Karpas-422 (cell line): Measurements from ENCODE around the gene PDCL2. TPM values are rescaled to one million over a fixed set of nuclear protein-coding genes. Genes with fewer than 3 reads are reported as not detected.

Experiments used
- DNase-seq: peaks from one replicate; pipeline ENCODE4 v3.0.0-alpha.2; 2015
- H2AFZ ChIP-seq: fragments of 200-600 bp; sonication (generic); 2 replicates; pipeline ENCODE4 v1.6.1; 2014; ENCODE audit warnings: antibody characterized with exemption, low read length, mixed read lengths
- H3K27ac ChIP-seq: fragments of 200-600 bp; sonication (generic); 2 replicates; pipeline ENCODE4 v1.5.1; 2014; ENCODE audit warnings: mild to moderate bottlenecking, low read length, moderate library complexity
- H3K27me3 ChIP-seq: fragments of 200-600 bp; sonication (generic); 2 replicates; pipeline ENCODE4 v1.6.1; 2014; ENCODE audit warnings: low read length, mixed read lengths
- H3K36me3 ChIP-seq: fragments of 200-600 bp; sonication (generic); 2 replicates; pipeline ENCODE4 v1.6.1; 2014; ENCODE audit warnings: low read length, mixed read lengths; ENCODE audit not compliant: insufficient read depth
- H3K4me1 ChIP-seq: fragments of 200-600 bp; sonication (generic); 2 replicates; pipeline ENCODE4 v1.6.1; 2014; ENCODE audit warnings: mild to moderate bottlenecking, low read length, mixed read lengths
- H3K4me2 ChIP-seq: fragments of 200-600 bp; sonication (generic); 2 replicates; pipeline ENCODE4 v1.6.1; 2014; ENCODE audit warnings: low read length, low read depth, mild to moderate bottlenecking; ENCODE audit not compliant: poor library complexity, severe bottlenecking
- H3K4me3 ChIP-seq: fragments of 200-600 bp; sonication (generic); 2 replicates; pipeline ENCODE4 v1.5.1; 2014; ENCODE audit warnings: mild to moderate bottlenecking, antibody characterized with exemption, low read length, mixed read lengths
- H3K79me2 ChIP-seq: fragments of 200-600 bp; sonication (generic); 2 replicates; pipeline ENCODE4 v1.6.1; 2014; ENCODE audit warnings: mild to moderate bottlenecking, low read length, mixed read lengths
- H3K9ac ChIP-seq: fragments of 200-600 bp; sonication (generic); 2 replicates; pipeline ENCODE4 v1.6.0; 2014; ENCODE audit warnings: low read length
- H3K9me2 ChIP-seq: fragments of 200-600 bp; sonication (generic), shearing (Covaris generic); replicated peaks from 2 replicates; pipeline ENCODE4 v1.6.0; 2014; ENCODE audit warnings: mild to moderate bottlenecking, low read length, moderate library complexity; ENCODE audit not compliant: insufficient read depth
- H3K9me3 ChIP-seq: fragments of 300-700, 200-600 bp; sonication (generic); 2 replicates; pipeline ENCODE4 v1.6.1; 2014; ENCODE audit warnings: low read length, mixed read lengths
- H4K20me1 ChIP-seq: fragments of 200-600 bp; sonication (generic); 2 replicates; pipeline ENCODE4 v1.6.1; 2014; ENCODE audit warnings: mild to moderate bottlenecking, antibody characterized with exemption, low read length, low read depth; ENCODE audit not compliant: insufficient read depth
- total RNA-seq: library from RNA; depleted of rRNA; stranded (reverse); fragments of >200 nt; shearing (Covaris generic); gene quantifications from 2 replicates; pipeline ENCODE4 v1.2.3, GENCODE V29; 2014; ENCODE audit warnings: low replicate concordance; rRNA removed

PDCL2 gene, protein sequence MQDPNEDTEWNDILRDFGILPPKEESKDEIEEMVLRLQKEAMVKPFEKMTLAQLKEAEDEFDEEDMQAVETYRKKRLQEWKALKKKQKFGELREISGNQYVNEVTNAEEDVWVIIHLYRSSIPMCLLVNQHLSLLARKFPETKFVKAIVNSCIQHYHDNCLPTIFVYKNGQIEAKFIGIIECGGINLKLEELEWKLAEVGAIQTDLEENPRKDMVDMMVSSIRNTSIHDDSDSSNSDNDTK
- not detected in 2 replicates for total RNA-seq

DNA sequence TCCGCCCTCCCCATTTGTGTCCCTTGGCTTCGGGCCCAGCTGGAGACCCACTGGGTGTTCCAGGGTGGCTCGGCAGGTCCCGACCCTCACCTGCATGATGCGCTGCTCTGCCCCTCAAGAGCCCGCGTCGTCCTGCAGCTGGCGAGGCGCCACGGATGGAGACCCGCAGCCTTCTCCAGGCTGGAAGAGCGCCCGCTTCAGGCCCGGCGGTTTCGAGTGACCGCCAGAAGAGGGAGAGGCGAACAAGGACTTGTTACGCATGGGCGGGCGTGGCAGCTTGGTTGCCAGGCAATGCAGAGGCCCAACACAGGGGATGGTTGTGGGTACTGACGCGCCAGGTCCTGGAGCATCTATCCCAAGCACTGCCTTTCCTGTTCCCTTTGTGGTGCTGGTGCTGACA lies at the start of gene PDCL2:
TSS of gene PDCL2 (minus strand) at position 232 of the 400 bp plus-strand sequence. CDS start at position 96, 136 bp downstream.
- no peak within 1 kb of the TSS for H3K9ac ChIP-seq
- no peaks in the 10 kb centered on the region for H3K36me3 ChIP-seq
- H3K9me2 ChIP-seq: no peaks in the 10 kb centered on the region
- H3K4me3 ChIP-seq: no peak within 1 kb of the TSS
- DNase-seq: no peak
- no peaks in the 10 kb centered on the region for H3K4me1 ChIP-seq
- H4K20me1 ChIP-seq: no peaks in the 10 kb centered on the region
- no peaks in the 10 kb centered on the region for H3K79me2 ChIP-seq
- no peak within 1 kb of the TSS for H2AFZ ChIP-seq
- H3K9me3 ChIP-seq: no peaks in the 10 kb centered on the region
- H3K27ac ChIP-seq: no peak within 1 kb of the TSS
- H3K27me3 ChIP-seq: no peaks in the 10 kb centered on the region
- H3K4me2 ChIP-seq: no peak within 1 kb of the TSS

DNA sequence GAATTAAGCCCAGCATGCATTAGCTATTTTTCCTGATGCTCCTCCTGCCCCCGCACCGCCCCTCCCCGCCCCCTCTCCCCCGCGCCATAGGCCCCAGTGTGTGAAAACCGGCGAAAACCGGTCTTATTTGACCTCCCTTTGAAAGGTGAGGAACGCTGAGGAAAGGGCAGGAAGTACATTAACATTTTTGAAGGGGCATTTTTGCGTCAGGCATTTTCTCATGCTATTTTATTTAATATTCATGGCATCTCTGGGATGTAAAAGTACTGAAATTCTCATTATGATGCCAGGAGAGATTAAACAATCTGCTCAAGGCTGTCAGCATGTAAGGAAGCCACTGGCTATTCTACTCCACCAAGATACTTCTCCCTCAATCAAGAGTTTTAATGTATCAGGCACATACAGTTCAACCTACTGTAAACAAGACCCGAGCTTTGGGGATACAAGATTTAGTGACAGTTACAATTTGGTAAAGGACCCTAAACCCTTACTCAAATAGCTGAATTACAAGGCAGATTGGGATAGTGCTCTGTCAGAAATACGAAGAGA lies 45.3 kb upstream of the PDCL2 start:
- H3K36me3 ChIP-seq: no peaks in the 10 kb centered on the region
- DNase-seq: no peak
- H3K79me2 ChIP-seq: no peaks in the 10 kb centered on the region
- H3K4me1 ChIP-seq: peaks cover 10% of the 10 kb centered on the region
- H3K27ac ChIP-seq: no peak overlapping the region
- no peaks in the 10 kb centered on the region for H3K9me2 ChIP-seq
- no peak overlapping the region for H2AFZ ChIP-seq
- H4K20me1 ChIP-seq: no peaks in the 10 kb centered on the region
- H3K9me3 ChIP-seq: no peaks in the 10 kb centered on the region
- H3K27me3 ChIP-seq: no peaks in the 10 kb centered on the region
- no peak overlapping the region for H3K4me2 ChIP-seq
- no peak overlapping the region for H3K9ac ChIP-seq
- no peak overlapping the region for H3K4me3 ChIP-seq

DNA sequence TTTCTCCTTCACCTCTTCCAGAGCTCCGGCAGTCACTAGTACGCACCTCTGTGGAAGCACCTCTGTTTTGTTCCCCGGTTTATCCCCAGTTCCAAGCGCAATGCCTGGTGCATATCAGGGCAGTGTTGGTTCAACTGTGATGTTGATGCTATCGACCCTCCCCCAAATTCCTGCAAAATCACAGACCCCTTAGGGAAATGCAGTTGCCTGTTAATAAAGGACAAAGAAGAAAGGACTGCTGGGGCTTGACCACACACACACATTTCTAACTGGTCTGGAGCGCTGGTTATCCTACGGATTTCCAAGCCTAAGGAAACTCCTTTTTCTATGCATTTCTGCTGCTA lies 44.6 kb upstream of the PDCL2 start:
- no peaks in the 10 kb centered on the region for H3K79me2 ChIP-seq
- no peaks in the 10 kb centered on the region for H3K9me2 ChIP-seq
- peaks cover 10% of the 10 kb centered on the region for H3K4me1 ChIP-seq
- no peak overlapping the region for H3K9ac ChIP-seq
- H4K20me1 ChIP-seq: no peaks in the 10 kb centered on the region
- H3K4me3 ChIP-seq: no peak overlapping the region
- H2AFZ ChIP-seq: no peak overlapping the region
- H3K27me3 ChIP-seq: no peaks in the 10 kb centered on the region
- H3K27ac ChIP-seq: no peak overlapping the region
- no peaks in the 10 kb centered on the region for H3K36me3 ChIP-seq
- H3K4me2 ChIP-seq: no peak overlapping the region
- H3K9me3 ChIP-seq: no peaks in the 10 kb centered on the region
- no peak for DNase-seq

DNA sequence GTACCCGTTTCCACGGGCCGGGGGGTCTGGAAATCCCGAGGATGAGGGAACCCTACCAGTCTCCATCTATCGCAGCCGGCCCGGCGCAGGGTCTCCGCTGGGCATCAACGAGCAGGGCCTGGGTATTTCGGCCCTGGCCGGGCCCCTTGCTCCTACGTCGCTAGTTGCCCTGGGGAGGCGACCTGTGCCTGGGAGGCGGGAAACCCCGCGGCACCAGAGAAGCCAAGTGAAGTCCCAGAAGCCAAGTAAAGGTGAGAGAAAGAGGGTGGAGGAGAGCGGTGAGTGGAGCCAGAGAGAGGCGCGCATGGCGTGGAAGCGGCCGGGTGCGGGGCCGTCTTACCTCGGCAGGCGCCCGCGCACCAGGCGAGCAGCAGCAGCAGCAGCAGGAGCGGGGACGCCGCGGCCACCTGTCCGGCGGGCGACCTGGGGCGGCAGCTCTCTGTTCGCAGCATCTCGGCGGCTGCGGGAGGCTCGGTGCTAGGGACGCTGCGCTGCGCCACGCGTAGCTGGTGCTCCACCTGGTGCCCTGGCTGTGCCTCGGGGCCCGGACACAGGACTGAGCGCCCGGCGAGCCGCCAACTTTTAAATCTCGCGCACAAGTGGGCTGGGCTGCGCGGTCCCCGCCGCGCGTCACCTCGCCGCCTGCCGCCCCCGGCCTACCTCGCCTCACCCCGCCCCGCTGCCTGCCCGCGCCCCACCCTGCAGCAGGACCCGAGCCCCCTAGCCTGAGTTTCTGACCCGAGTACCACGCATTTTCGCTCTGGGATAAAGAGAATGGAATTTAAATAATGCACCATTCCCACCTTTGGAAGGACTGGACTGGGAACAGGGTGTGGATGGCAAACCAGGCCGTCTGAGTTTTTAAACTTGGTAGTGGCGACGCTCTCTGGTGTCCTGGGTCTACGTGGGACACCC lies 44.0 kb upstream of the PDCL2 start, which contains the start of gene NMU:
TSS of gene NMU (minus strand) at position 558 of the 915 bp plus-strand sequence. CDS start at position 452, 106 bp downstream.
- DNase-seq: no peak
- no peak within 1 kb of the TSS for H2AFZ ChIP-seq
- no peaks in the 10 kb centered on the region for H3K36me3 ChIP-seq
- no peak within 1 kb of the TSS for H3K9ac ChIP-seq
- no peaks in the 10 kb centered on the region for H3K9me2 ChIP-seq
- H3K27me3 ChIP-seq: no peaks in the 10 kb centered on the region
- H4K20me1 ChIP-seq: no peaks in the 10 kb centered on the region
- H3K27ac ChIP-seq: no peak within 1 kb of the TSS
- peaks cover 10% of the 10 kb centered on the region for H3K4me1 ChIP-seq
- H3K4me3 ChIP-seq: no peak within 1 kb of the TSS
- no peaks in the 10 kb centered on the region for H3K9me3 ChIP-seq
- H3K4me2 ChIP-seq: no peak within 1 kb of the TSS
- H3K79me2 ChIP-seq: no peaks in the 10 kb centered on the region

DNA sequence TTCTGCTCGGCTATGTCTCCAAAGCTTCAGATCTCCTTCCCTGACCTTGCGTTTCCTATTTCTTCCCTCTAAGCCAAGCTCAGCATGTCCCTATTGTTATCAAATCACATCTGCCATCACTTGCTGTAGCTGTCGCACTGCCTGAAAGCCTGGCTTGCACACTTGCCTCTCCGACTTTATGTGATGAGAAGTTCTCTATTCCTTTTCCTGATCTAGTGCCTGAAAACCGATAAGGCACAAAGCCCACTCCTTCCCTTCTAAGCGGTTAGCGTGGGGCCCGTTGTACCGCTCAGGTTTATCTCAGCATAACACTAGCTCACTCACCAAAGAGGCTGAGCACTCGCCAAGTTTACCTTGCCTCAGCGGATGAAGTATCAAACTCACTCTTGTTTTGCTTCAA lies 43.2 kb upstream of the PDCL2 start:
- Histone ChIP-seq H3K36me3 (no peaks in the 10 kb centered on the region), H3K79me2 (no peaks in the 10 kb centered on the region), H4K20me1 (no peaks in the 10 kb centered on the region), H3K27ac (no peak overlapping the region), H3K9me3 (no peaks in the 10 kb centered on the region), H2AFZ (no peak overlapping the region), H3K9ac (no peak overlapping the region), H3K4me2 (no peak overlapping the region), H3K4me1 (peaks cover 10% of the 10 kb centered on the region), H3K27me3 (no peaks in the 10 kb centered on the region), H3K9me2 (no peaks in the 10 kb centered on the region), H3K4me3 (no peak overlapping the region)
- no peak for DNase-seq

DNA sequence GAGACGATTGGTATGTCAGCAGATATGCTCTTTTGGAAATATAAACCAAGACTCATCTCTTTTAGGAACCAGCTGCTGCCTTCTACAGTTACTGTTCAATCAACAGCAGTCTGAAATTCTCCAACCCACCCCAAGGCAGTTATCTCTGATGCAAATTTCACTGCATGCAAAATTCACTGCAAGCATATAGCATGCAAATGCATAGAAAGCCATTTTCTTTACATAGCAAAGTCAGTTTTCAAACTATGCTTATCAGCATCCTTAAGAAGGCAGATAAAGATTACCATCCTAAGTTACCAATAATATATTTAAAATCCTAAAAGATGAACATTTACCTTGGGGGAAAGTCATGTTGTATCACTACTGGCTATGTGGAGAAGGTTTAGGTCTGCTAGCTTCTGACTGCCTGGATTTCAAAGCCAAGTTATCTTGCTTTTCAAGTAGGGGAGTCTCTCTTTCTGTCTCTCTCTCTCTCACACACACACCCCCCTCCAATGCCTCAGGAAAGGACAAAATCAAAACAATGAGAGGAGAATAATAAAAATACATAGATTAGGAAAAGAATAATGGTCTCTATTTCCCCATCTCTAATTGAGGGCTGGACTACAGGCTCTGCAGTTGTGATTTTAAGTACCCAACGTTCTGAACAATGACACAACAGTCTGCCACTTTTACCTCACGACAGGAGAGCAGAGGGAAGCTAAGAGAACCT lies 42.5 kb upstream of the PDCL2 start:
- Histone ChIP-seq H3K9ac (no peak overlapping the region), H3K4me2 (peak overlapping the region; percentile 37)

DNA sequence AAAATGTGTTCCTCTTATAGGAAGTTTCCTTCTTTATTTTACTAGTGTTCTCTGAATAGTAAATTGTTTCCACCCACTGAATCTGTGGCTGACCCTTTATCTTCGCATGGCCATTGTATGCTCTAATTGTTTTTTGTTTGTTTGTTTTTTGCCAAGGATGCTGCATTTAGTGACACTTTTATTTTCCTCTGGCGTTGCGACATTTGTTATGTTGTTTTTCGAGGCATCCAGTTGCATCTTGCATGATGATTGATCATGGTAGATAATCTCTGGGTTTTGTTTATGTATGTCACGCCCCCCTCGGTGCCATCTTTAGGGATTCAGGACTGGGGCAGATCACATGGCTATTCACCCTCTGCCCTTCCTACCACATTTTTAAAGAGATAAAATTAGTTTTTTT lies 41.9 kb upstream of the PDCL2 start:
- Histone ChIP-seq H3K4me2 (no peak overlapping the region), H3K36me3 (no peaks in the 10 kb centered on the region), H4K20me1 (no peaks in the 10 kb centered on the region), H3K4me3 (no peak overlapping the region), H3K9me2 (no peaks in the 10 kb centered on the region), H3K27ac (no peak overlapping the region), H3K79me2 (no peaks in the 10 kb centered on the region), H3K9ac (no peak overlapping the region), H2AFZ (no peak overlapping the region), H3K4me1 (peaks cover 10% of the 10 kb centered on the region), H3K27me3 (no peaks in the 10 kb centered on the region), H3K9me3 (no peaks in the 10 kb centered on the region)
- no peak for DNase-seq

More for the DNA sequence above, 42.5 kb upstream of the PDCL2 start:
- Histone ChIP-seq H2AFZ (no peak overlapping the region), H4K20me1 (no peaks in the 10 kb centered on the region), H3K4me3 (no peak overlapping the region), H3K27ac (no peak overlapping the region), H3K9me2 (no peaks in the 10 kb centered on the region), H3K79me2 (no peaks in the 10 kb centered on the region), H3K4me1 (peaks cover 10% of the 10 kb centered on the region), H3K9me3 (no peaks in the 10 kb centered on the region), H3K27me3 (no peaks in the 10 kb centered on the region), H3K36me3 (no peaks in the 10 kb centered on the region)
- peak; percentile 41 for DNase-seq

DNA sequence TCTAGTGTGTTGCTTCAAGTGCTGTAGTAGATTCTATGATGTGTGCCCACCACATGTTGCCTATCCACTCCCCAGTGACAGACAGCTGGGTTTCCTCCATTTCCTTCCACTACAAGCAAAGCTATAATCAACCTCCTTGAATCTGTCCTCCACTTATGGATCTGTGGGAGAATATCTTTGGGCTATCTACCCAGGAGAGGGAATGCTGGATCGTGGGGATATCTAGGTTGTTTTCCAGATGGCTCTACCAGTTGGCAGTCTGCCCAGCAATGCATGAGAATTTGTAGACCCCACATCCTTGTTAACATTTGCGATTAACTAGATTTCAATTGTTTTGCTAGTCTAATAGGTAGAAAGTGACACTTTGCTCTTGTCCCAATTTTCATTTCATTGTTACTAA lies 33.8 kb upstream of the PDCL2 start:
- no peaks in the 10 kb centered on the region for H4K20me1 ChIP-seq
- no peaks in the 10 kb centered on the region for H3K27me3 ChIP-seq
- H3K4me2 ChIP-seq: no peak overlapping the region
- no peak overlapping the region for H3K27ac ChIP-seq
- H3K4me3 ChIP-seq: no peak overlapping the region
- DNase-seq: no peak
- no peaks in the 10 kb centered on the region for H3K79me2 ChIP-seq
- H3K36me3 ChIP-seq: no peaks in the 10 kb centered on the region
- H2AFZ ChIP-seq: no peak overlapping the region
- H3K4me1 ChIP-seq: no peaks in the 10 kb centered on the region
- no peak overlapping the region for H3K9ac ChIP-seq
- H3K9me2 ChIP-seq: no peaks in the 10 kb centered on the region
- no peaks in the 10 kb centered on the region for H3K9me3 ChIP-seq
